H1 (cell line): ENCODE data around the gene PLXNA4. TPM values are rescaled to one million over a fixed set of nuclear protein-coding genes. Genes with fewer than 3 reads are reported as not detected.

Source experiments
- BRCA1 ChIP-seq: IDR thresholded peaks from 2 replicates; pipeline ENCODE4 v1.6.1; 2012; ENCODE audit warnings: low read depth, low read length, improper control_type of control experiment
- CEBPB ChIP-seq: IDR thresholded peaks from 2 replicates; pipeline ENCODE4 v1.6.1; 2012; ENCODE audit warnings: low read depth, low read length
- CHD7 ChIP-seq: fragments of 300-600 bp; sonication (generic); IDR thresholded peaks from 2 replicates; pipeline ENCODE4 v1.7.1; 2012; ENCODE audit warnings: low read length, moderate library complexity, mild to moderate bottlenecking, inconsistent platforms; ENCODE audit not compliant: insufficient replicate concordance
- CTBP2 ChIP-seq: IDR thresholded peaks from 2 replicates; pipeline ENCODE4 v1.7.0; 2011; ENCODE audit warnings: borderline replicate concordance, mild to moderate bottlenecking, moderate library complexity, mixed read lengths, low read length; ENCODE audit not compliant: insufficient read depth, insufficient read length
- EZH2 ChIP-seq: fragments of 200-600 bp; sonication (generic); IDR thresholded peaks from 2 replicates; pipeline ENCODE4 v1.7.1; 2012; ENCODE audit warnings: low read depth, mild to moderate bottlenecking, moderate library complexity, low read length, inconsistent platforms; ENCODE audit not compliant: severe bottlenecking
- GABPA ChIP-seq: IDR thresholded peaks from 2 replicates; pipeline ENCODE4 v1.6.1; 2011; ENCODE audit warnings: mild to moderate bottlenecking, low read length, moderate library complexity, borderline replicate concordance; ENCODE audit not compliant: insufficient read depth
- JUND ChIP-seq: IDR thresholded peaks from 2 replicates; pipeline ENCODE4 v1.6.1; 2011; ENCODE audit warnings: mild to moderate bottlenecking, improper control_type of control experiment, low read length
- MAFK ChIP-seq: IDR thresholded peaks from 2 replicates; pipeline ENCODE4 v1.6.1; 2012; ENCODE audit warnings: low read depth, mild to moderate bottlenecking, improper control_type of control experiment, low read length
- RAD21 ChIP-seq, 2 experiments: IDR thresholded peaks in 1 of 2; conservative IDR thresholded peaks in 1 of 2; 2 replicates each; pipeline ENCODE4 v1.6.1; 2011; ENCODE audit warnings: low read depth in 2 of 2, low read length in 2 of 2, improper control_type of control experiment in 1 of 2, inconsistent platforms in 1 of 2, mild to moderate bottlenecking in 1 of 2, moderate library complexity in 1 of 2
- RFX5 ChIP-seq: IDR thresholded peaks from 2 replicates; pipeline ENCODE4 v1.6.1; 2011; ENCODE audit warnings: low read depth, low read length, improper control_type of control experiment, borderline replicate concordance
- polyA plus RNA-seq, 7 experiments: library from polyadenylated mRNA; depleted of rRNA in 3 of 7; stranded (reverse) in 5 of 7; unstranded in 2 of 7; fragments of >200 nt in 5 of 7; fragments of 200-250 nt in 2 of 7; gene quantifications; 1 replicate in 5 of 7; 2 replicates in 1 of 7; 4 replicates in 1 of 7; pipeline versions ENCODE4 v1.2.1 to v1.2.3, GENCODE V29; 2011 to 2013; ENCODE audit warnings: missing spikeins in 2 of 7, mixed read lengths in 2 of 7
- total RNA-seq: library from RNA; stranded (reverse); fragmentation: NEBNext Ultra II Directional; extraction: Animal tissue kit (Norgen Biotek cat#: 25700); gene quantifications from 2 replicates; pipeline ENCODE4 v1.2.1, GENCODE V29; 2021

The PLXNA4 gene
- total and polyA plus RNA-seq, 2 of the 8 experiments (the other 6 are each of a cell fraction or from before 2014, with no cell fraction given): 0.76 to 0.79 TPM

- no peak for TF ChIP-seq CHD7
- TF ChIP-seq MAFK: no peak
- TF ChIP-seq CTBP2: no peak
- no peak for TF ChIP-seq RFX5
- TF ChIP-seq GABPA: no peak
- TF ChIP-seq JUND: no peak
- TF ChIP-seq BRCA1: no peak
- no peak for TF ChIP-seq RAD21 (IDR thresholded peaks at IDR 0.05 in 1 of 2, conservative IDR thresholded peaks at IDR 0.05 in 1 of 2; ENCODE audit: low read depth in 2 of 2, low read length in 2 of 2)
- no peak for TF ChIP-seq CEBPB
- TF ChIP-seq EZH2: no peak
These were observed 24.8 kb downstream of the PLXNA4 start (continued) for GRCh38 chr7:132551439-132551838.
